NCI-H2171 (cell line): ENCODE measurements around the gene NFYB.
"Not testable (repeated sequence)": the region's sequence is repeated elsewhere in the genome, so short reads cannot be mapped to it uniquely, and the experiment has no call there.

Experiments used
- DNase-seq: peaks from one replicate; lab custom pipeline; 2025; lab: John Stamatoyannopoulos, UW

Gene NFYB

DNA sequence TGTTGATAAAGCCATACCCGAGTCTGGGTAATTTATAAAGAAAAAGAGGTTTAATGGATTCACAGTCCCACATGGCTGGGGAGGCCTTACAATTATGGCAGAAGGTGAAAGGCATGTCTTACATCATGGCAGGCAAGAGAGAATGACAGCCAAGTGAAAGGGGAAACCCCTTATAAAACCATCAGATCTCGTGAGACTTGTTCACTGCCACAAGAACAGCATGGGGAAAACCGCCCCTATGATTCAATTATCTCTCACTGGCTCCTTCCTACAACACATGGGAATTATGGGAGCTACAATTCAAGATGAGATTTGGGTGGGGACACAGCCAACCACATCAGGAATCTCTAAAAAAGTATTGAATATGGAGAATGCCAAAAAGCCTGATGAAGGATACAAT is 25.0 kb upstream of the NFYB start:
- DNase-seq, result not testable (repeated sequence)

DNA sequence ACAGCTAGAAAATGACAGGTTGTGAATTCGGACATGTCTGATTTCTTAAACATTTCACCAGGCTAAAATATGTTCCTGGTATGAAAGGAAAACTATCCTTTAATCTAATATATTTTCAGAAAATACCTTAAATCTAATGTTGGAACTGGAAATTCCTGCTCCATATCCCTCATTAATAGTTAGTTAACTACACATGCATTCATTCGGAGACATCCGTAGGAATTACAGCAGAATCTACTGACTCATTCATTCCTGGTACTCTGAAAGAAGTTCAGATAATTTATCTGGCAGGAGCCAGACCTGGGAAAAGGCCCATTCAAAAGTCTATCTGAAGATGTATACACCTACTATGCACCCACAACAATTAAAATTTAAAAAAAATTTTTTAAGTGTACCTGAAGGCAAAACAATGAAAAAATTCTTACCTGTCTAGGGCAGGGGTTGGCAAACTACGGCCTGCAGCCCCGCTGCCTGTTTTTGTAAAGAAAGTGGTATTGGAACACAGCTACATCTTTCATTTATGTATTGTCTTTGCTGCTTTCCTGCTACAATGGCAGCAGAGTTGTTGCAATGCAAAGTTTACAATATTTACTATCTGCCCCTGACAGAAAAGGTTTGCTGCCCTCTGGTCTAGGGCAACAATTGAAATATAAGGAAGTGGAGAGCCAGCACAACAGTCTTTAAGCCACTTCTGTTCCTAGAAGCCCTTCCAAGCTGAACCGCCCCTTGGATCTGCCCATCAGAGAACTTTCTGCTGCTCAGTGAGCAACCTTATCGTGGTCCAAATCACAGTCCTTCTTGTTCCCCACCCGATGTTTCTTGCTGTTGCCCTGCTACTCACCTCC is 17.9 kb upstream of the NFYB start:
- no peak for DNase-seq

GRCh38 chr12:104154806-104155205 is 16.8 kb upstream of the NFYB start:
- DNase-seq, result no peak

GRCh38 chr12:104154286-104154685 is 16.3 kb upstream of the NFYB start:
- DNase-seq, result no peak

- DNase-seq, result no peak
Measured at GRCh38 chr12:104152685-104153241, 14.8 kb upstream of the NFYB start.

GRCh38 chr12:104150416-104150815 is 12.4 kb upstream of the NFYB start:
- no peak for DNase-seq

GRCh38 chr12:104147346-104147745 is 9.3 kb upstream of the NFYB start:
- DNase-seq, result no peak

GRCh38 chr12:104143918-104144317 is 5.9 kb upstream of the NFYB start:
- no peak for DNase-seq

DNA sequence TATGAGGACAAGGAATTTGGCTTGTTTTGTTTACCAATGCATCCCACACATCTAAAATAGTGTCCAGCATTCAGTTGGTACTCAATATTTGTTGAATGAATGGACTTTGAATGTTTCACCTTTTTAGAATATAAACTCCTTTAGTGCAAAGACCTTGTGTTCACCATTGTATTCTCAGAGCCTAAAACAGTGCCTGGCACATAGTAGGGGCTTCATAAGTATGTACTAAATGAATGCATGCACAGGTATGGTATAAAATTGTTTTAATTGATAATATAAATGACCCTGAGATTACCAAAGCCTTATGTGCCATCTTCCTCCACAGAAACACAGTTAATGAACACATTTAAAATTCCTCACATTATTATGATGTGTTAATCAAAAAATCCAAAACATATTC is 5.0 kb upstream of the NFYB start:
- no peak for DNase-seq

DNA sequence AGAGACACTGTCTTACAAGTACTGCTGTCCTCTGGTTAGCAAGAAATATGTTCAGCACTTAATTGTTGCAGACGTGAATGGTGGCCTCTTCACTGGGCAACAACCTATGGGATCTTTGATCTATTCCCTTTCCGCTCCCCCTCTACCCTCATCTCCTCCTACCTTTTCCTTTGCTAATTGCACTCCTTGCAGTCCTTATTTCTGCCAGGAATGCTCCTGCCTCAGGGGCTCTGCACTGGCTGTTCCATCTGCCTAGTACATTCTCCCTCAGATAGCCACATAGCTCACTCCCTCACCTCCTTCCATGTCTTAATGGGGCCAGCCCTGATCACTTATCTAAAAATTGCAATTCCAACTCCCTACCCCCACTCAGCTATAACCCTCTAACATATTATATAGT is 4.5 kb upstream of the NFYB start:
- DNase-seq, result no peak

DNA sequence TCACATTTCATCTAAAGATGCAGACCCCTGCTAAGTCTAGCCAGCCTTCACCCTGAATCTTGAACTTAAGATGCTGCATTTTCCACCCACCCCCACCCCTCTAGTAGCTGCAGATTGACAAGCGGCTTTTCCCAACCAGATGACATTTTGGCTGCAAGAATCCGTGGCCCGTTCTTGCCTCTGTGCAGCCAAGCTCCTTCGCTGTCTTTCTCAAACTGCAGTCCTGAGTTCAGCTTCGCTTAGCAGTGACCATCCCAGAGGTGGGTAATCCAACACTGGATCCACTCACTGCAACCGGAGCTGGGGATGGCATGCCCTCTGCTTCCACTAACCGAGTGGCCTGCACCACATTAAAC is 765 bp upstream of the NFYB start:
- DNase-seq, result no peak

GRCh38 chr12:104137001-104137901 is 759 bp downstream of the NFYB start:
- DNase-seq, result peak; percentile 33

DNA sequence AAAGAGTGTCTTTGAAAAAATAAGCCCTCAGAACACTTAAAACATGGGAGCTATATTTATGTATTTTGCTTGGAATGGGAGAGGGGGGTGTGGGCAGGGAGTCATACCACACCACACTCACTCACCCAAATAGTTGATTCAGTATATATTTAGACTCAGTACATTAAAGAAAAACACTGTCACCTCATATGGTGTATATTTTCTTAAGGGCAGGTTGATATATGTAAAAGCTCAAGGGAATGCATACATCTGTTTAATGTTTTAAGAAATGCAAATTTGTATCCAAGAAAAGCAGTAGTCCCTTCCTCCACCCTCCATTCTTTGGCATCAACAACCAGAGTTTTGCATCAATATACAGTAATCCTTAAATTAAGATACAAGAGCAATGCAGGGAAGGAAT is 1.4 kb downstream of the NFYB start:
- no peak for DNase-seq

GRCh38 chr12:104134882-104135281 is 3.1 kb downstream of the NFYB start:
- no peak for DNase-seq

DNA sequence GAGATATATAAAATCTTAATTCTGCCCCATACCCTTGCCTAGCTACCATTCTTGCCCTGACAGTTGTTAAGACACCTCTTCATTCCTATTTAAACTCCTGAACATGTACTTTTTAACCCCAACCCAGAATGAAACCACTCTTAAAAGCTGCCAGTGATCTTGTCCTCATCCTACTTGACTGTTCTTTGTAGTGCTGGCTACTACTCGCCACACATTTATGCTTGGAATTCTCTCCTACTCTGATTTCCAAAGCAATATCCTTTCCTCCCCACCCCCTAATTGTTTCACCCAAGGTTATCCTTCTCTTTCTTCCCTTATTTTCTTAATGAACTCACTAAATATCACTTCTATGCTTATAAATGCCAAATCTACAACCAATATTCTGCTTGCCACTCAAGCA is 4.1 kb downstream of the NFYB start:
- DNase-seq, result no peak

DNA sequence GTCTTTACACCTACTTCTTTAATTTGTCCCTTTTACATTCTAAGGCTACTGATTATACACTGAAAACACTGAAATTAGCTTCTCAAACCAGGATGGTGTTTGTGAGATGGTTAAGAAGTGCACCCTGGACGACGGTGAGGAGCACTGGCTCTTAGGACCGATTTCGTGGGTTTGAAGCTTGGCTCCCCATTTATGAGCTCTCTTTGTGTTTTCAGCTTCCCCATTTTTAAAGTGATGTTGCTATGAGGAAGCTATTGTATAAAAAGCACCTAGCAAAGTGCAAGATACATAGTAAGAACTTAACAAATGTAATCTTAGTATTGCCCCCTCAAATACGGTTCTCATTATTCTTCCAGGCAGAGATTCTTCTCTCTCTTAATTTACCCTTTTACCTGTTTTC is 4.7 kb downstream of the NFYB start:
- DNase-seq, result no peak

DNA sequence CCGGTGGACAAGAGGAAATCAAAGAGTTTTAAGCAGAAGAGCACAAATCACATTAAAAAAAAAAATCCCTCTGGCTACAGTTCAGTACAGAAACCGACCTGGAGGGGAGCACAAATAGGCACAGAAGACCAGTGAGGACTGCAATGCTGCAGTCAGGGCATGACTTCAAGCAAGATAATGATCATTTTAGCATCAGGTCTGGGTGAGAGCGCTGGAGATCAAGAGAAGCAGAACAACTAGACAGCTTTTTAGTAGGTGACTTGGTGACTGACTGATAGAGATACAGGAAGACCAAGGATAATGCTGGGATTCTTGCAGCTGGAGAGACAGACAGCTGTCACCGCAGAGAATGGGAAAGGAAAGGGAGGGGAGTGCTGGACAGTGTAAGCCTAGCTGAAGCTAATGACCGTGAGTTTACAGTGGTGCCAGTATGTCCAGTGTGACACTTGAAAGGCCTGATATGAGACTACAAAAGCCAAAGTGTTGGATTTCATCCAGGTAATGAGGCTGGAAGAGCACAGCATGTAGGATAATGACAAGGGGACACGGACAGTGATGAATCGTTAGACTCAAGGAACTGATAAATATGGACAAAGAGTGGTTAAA is 5.6 kb downstream of the NFYB start:
- no peak for DNase-seq

GRCh38 chr12:104131609-104132008 is 6.4 kb downstream of the NFYB start:
- no peak for DNase-seq

DNA sequence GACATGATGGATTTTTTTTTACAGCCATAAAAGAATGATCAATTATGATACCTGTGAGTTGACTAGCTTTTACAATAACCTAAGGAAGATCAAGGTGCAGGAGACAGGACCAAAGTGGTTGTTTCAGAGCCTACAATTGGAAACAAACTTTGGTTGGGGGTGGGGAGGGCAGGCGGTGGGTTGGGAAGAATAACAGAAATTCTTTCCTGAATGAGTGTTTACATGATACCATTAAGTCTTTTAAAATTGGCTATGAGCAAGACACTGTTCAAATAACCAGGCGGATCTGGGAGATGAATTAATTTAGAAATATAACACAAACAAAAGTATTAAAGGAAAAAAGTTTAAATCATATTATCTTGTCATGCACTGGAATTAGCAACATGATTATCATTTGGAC is 7.2 kb downstream of the NFYB start:
- DNase-seq, result no peak

- no peak for DNase-seq
Measured at GRCh38 chr12:104126548-104126947, 11.5 kb downstream of the NFYB start.

GRCh38 chr12:104122298-104122697 is 15.7 kb downstream of the NFYB start:
- DNase-seq, result no peak

DNA sequence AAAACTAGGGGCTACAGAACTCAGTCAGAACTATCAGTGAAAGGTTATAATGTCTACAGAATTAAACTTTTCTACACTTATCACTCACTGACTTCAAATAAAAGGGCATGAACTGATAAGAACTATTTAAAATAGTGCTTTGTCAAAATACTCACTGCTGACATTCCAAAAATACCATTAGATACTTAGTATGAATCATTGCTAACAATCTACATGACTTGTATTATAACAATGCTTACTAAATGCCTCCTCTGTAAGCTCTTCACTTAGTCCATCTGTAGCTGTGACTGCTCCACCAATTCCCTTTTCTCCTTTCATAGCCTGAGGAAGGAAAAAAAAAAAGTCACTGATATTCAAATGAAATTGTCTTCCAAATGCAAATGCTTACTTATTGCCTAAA is 17.0 kb downstream of the NFYB start:
- no peak for DNase-seq

GRCh38 chr12:104115587-104115975 is 22.4 kb downstream of the NFYB start:
- DNase-seq, result peak; percentile 6
